SKM-1 treated with dmso at 0.1 percent for 144 hours (cell line): ENCODE results near the gene TYMP.
A peak's percentile ranks its signal among the peaks of the same experiment; 100 is the strongest.

ENCODE experiments used
- DNase-seq: peaks from one replicate; lab custom pipeline; 2025; ENCODE audit not compliant: unreplicated experiment; lab: John Stamatoyannopoulos, UW

TYMP gene

GRCh38 chr22:50529897-50530579 lies at the start of gene TYMP:
Gene TYMP (minus strand): TSS chr22:50530012. CDS start chr22:50529709, 303 bp downstream.
- peak; percentile 70 for DNase-seq

- no peak for DNase-seq
These were observed 49.0 kb upstream of the TYMP start for GRCh38 chr22:50578776-50579310.

- DNase-seq, result no peak
These were observed 48.4 kb upstream of the TYMP start, which contains the start of gene CPT1B for GRCh38 chr22:50577987-50578775. Gene CPT1B (minus strand): TSS chr22:50578427. CDS start chr22:50577915, 512 bp downstream.

- no peak for DNase-seq
These were observed 47.8 kb upstream of the TYMP start for GRCh38 chr22:50577697-50577986.

- no peak for DNase-seq
These were observed 47.2 kb upstream of the TYMP start for GRCh38 chr22:50576806-50577696.

- no peak for DNase-seq
These were observed 46.3 kb upstream of the TYMP start for GRCh38 chr22:50576070-50576469.

- DNase-seq, result no peak
These were observed 45.7 kb upstream of the TYMP start for GRCh38 chr22:50575426-50575941.

- DNase-seq, result no peak
These were observed 44.6 kb upstream of the TYMP start for GRCh38 chr22:50574383-50574755.

- no peak for DNase-seq
These were observed 43.9 kb upstream of the TYMP start for GRCh38 chr22:50573491-50574382.

- no peak for DNase-seq
These were observed 43.2 kb upstream of the TYMP start for GRCh38 chr22:50572965-50573364.

GRCh38 chr22:50571264-50572175 lies 41.7 kb upstream of the TYMP start:
- no peak for DNase-seq

GRCh38 chr22:50570861-50571260 lies 41.0 kb upstream of the TYMP start:
- DNase-seq, result no peak

GRCh38 chr22:50569896-50570535 lies 40.2 kb upstream of the TYMP start:
- no peak for DNase-seq

GRCh38 chr22:50569041-50569459 lies 39.2 kb upstream of the TYMP start:
- no peak for DNase-seq

- DNase-seq, result no peak
These were observed 38.8 kb upstream of the TYMP start for GRCh38 chr22:50568626-50569025.

GRCh38 chr22:50567721-50568252 lies 38.0 kb upstream of the TYMP start:
- no peak for DNase-seq

GRCh38 chr22:50564289-50564688 lies 34.5 kb upstream of the TYMP start:
- no peak for DNase-seq

GRCh38 chr22:50563413-50564160 lies 33.8 kb upstream of the TYMP start:
- no peak for DNase-seq
